ENCODE measurements around the gene TUBG1.
A peak's percentile ranks its signal among the peaks of the same experiment; 100 is the strongest.

The TUBG1 gene

GRCh38 chr17:42571435-42572225 lies 37.9 kb upstream of the TUBG1 start:
- H3K4me3 ChIP-seq: no peak overlapping the region
- no peak for DNase-seq (ENCODE audit: low spot score)
- H3K27ac ChIP-seq: no peak overlapping the region
- TF ChIP-seq, protein P1, sequence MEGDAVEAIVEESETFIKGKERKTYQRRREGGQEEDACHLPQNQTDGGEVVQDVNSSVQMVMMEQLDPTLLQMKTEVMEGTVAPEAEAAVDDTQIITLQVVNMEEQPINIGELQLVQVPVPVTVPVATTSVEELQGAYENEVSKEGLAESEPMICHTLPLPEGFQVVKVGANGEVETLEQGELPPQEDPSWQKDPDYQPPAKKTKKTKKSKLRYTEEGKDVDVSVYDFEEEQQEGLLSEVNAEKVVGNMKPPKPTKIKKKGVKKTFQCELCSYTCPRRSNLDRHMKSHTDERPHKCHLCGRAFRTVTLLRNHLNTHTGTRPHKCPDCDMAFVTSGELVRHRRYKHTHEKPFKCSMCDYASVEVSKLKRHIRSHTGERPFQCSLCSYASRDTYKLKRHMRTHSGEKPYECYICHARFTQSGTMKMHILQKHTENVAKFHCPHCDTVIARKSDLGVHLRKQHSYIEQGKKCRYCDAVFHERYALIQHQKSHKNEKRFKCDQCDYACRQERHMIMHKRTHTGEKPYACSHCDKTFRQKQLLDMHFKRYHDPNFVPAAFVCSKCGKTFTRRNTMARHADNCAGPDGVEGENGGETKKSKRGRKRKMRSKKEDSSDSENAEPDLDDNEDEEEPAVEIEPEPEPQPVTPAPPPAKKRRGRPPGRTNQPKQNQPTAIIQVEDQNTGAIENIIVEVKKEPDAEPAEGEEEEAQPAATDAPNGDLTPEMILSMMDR (IDR thresholded peaks at IDR 0.05): no peak

DNA sequence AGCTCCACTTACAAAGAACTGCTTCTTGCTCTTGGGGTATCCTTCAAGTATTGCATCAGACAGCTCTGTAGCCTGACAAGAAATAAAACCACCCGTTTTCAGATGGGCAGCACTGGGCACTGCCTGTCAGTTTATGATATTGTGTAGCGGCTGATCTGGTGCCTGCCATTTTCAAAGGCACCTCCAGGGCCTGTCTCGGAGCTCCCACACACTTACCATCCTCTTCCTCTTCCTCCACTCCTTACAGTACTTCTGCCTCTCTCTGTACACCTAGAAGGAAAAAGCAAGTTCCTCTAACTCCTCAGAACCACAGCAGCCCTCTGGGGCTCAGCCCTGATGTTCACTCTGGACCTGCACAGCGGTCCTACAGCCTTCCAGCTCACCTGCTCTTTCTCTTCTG lies 36.4 kb upstream of the TUBG1 start:
- Histone ChIP-seq H3K4me3 (no peak overlapping the region), H3K27ac (no peak overlapping the region)
- TF ChIP-seq, protein P1 (IDR thresholded peaks at IDR 0.05): no peak
- no peak for DNase-seq (ENCODE audit: low spot score)

GRCh38 chr17:42574463-42574862 lies 35.0 kb upstream of the TUBG1 start:
- no peak overlapping the region for H3K27ac ChIP-seq
- TF ChIP-seq, protein P1 (IDR thresholded peaks at IDR 0.05): no peak
- no peak overlapping the region for H3K4me3 ChIP-seq
- no peak for DNase-seq (ENCODE audit: low spot score)

DNA sequence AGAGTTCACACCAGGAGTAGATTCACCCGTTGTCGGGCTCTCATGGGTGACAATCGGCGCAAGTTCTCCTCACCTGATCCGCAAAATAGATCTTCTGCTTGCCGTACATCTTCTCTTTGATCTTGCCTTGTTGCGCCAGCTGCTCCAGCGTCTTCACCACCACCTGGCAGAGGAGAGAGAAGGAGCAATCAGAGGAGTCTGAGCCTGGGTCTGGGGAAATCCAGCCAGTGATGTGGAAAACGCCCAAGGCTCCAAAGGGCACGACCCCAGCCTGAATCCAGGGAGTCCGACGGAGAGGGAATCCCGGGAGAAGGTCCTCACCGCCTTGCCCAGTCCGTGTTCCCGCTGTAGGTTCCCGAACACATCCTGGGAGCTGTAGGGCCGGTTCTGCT lies 32.3 kb upstream of the TUBG1 start:
- Histone ChIP-seq H3K4me3 (peak overlapping the region; percentile 77), H3K27ac (peak overlapping the region in 1 of 2 donors; percentile 91)
- DNase-seq (ENCODE audit: low spot score): peak; percentile 69
- TF ChIP-seq, protein P1 (IDR thresholded peaks at IDR 0.05): no peak

- peak; percentile 97 for DNase-seq (ENCODE audit: low spot score)
- TF ChIP-seq, protein P1 (IDR thresholded peaks at IDR 0.05): no peak
- peak within 1 kb of the TSS; percentile 77 for H3K4me3 ChIP-seq
- peak within 1 kb of the TSS; percentile 80 to 91 for H3K27ac ChIP-seq
These were observed 31.8 kb upstream of the TUBG1 start, which contains the start of gene PSMC3IP for GRCh38 chr17:42577532-42578281. Gene PSMC3IP, minus strand, starts transcription at chr17:42577729. Its CDS starts 43 bp downstream, at chr17:42577686.

DNA sequence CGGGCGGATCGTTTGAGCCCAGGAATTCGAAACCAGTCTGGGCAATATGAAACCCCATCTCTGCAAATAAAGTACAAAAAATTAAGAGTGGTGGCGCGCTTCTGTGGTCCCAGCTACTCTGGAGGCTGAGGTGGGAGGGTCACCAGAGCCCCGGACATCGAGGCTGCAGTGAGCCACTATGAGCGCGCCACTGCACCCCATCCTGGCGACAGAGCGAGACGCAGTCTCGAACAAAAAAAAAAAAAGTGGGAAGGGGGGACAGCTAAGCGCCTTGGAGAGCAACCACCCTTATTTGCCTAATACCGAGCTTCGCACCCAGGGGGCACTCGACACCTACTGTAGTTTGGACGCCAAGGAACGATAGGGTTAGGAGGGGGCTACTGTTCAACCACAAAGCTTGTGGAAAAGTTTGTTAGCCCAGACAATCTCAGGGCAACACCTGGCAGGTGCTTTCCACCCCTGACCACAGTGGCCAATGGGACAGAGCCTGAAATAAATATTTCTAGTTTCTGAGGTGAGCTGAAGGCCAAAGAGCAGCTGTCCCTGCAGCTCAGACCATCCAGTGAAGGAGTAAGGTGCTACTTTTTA lies 31.1 kb upstream of the TUBG1 start:
- Histone ChIP-seq H3K4me3 (peak overlapping the region; percentile 77), H3K27ac (peak overlapping the region; percentile 80 to 91)
- TF ChIP-seq, protein P1 (IDR thresholded peaks at IDR 0.05): peak; percentile 59
- DNase-seq (ENCODE audit: low spot score): no peak
